M059J (cell line): ENCODE results near the gene PPIH. TPM values are rescaled to one million over a fixed set of nuclear protein-coding genes. Genes with fewer than 3 reads are reported as not detected.
"Not testable (repeated sequence)": the region's sequence is repeated elsewhere in the genome, so short reads cannot be mapped to it uniquely, and the experiment has no call there.

Source experiments
- DNase-seq: peaks from one replicate; pipeline ENCODE4 v3.0.0-alpha.2; 2012; ENCODE audit warnings: low read depth
- total RNA-seq: library from RNA; depleted of rRNA; stranded (reverse); fragments of >200 nt; shearing (Covaris generic); gene quantifications from 2 replicates; pipeline ENCODE4 v1.2.3, GENCODE V29; 2014

The PPIH gene
- total RNA-seq, 1 experiment from 2014 or later = 88.9 TPM

GRCh38 chr1:42682484-42682738 is 24.2 kb downstream of the PPIH start:
- not testable (repeated sequence) for DNase-seq

DNA sequence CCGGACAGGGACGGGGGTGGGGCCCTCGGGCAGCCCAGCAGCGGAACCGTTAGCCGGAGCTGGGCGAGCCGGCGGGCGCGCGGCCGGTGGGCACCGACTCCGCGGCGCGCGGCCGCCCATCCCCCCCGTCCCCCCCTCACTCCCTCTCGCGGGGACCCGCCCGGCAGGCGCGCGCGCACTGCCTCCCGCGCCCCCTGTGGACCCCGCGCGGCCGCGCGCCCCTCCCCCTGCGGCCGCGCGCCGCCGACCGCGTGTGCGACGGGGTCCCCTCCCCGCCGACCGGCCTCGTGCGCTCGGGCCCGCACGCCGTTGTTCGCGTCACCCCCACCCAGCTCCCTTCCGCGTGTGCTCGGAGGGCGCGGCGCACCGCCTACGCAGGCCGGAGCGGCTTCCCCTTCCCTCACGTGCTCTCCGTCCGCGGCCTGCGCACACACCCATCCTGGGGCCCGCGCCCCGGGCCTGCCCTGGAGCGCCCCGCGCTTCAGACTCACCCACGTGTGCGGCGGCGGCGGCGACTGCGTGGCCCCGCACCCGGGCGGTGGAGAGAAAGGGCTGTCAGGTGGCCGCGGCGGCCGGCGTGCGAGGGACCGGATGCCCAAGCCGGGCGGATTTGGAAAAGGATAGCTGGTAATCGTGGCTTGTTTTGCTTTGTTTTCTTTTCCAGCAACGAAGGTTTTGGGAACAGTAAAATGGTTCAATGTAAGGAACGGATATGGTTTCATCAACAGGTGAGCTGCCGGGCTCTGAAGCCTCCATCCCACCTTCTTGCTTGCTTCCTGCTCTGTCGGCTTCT is 24.7 kb downstream of the PPIH start:
- DNase-seq = peak; percentile 58

GRCh38 chr1:42684139-42684538 is 25.9 kb downstream of the PPIH start:
- no peak for DNase-seq

DNA sequence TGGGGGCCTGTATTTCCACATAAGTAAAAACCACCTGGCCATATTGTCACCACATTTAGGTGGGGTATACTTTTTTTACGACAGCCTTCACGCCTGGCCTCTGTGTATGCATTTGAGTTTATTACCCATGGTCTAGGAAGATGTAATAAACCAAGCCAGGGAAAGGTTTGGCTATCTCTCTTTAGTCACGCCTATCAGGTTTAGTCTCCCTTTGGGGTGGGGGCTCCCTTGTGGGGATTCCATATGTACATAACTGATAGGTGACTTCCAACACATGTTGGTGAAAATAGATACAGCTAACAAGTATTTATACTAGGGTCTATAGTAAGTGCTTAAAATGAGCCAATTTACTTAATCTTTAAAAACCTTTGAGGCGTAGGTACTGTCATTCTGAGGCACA is 28.2 kb downstream of the PPIH start:
- DNase-seq = no peak

DNA sequence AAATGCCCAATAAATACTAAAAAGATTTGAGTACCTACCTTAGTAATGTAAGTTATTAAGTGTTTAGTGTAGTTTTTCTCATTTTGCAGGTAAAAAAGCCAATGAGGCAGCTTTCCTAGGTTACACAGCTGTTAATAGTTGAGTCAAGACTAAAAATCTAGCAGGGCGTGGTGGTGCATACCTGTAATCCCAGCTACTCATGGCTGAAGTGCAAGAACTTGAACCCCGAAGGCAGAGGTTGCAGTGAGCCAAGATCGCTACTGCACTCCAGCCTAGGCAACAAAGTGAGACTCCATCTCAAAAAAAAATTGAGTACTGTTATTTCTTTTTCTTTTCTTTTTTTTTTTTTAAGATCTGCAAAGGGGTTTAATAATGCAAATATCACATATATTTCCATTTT is 31.7 kb downstream of the PPIH start:
- no peak for DNase-seq

DNA sequence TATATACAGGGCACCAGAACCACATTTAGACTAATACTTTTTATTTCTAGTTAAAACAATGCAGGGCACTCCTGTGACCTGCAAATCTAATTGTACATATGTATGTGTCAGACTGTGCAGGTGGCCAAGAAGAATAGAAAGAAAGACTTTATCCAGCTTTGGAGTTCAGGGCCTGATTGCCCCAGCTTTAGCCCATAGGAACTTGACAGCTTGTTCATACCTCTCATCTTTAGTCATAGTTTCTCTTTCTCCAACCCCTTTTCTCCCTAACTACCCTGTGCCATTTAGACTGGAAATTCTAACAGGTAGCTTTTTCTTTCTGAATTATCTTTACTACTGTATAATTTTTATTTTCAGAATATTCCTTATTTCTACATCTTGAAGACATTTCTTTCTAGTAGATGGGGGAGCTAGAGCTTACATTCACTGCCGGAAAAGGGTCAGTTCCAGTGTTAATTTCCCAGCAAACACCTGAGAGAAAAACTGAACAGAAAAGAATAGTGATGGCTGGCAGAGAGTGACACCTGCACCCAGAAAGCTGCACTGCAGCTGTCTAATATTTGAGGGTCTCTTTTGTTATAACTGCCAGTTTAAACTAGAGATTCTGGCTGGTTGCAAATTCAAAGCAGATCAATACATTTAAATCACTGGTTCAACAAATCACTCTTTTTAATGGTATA is 32.4 kb downstream of the PPIH start:
- DNase-seq = peak; percentile 9

DNA sequence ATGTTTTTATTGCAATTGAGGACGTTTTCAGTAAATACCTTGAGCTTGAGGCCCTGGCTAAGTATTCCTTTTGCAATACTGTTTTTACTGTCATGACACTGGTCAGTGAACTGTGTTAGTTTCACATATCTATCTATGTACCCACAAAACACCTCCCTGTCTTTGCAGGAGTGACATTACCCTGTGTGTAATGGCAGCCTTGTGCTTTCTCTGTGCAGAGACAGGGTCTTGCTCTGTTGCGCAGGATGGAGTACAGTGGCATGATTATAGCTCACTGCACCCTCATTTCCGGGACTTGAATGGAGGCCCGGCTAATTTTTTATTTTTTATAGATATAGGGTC is 32.9 kb downstream of the PPIH start:
- no peak for DNase-seq

DNA sequence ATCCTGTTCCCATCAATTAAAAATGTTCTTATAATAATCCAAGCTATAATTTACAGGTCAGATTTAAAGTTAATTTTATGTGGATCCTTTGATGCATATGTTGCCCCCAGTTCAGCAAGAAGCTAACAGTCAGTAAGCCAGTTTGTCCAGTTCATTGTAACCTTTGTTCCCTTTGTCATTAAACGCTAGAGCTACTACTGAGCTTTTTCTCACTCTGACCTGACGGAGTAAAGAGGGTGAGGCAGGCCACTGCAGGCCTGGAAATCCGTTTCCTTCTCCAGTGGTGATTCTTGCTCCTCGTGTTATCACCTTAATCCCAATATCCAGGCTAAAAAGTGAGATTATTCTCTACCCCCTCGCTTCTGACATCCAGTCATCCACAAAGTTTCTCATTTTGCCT is 34.2 kb downstream of the PPIH start:
- DNase-seq = no peak

- no peak for DNase-seq
Measured at GRCh38 chr1:42692911-42693310, 34.7 kb downstream of the PPIH start.

GRCh38 chr1:42698081-42698813 is 40.0 kb downstream of the PPIH start:
- no peak for DNase-seq

DNA sequence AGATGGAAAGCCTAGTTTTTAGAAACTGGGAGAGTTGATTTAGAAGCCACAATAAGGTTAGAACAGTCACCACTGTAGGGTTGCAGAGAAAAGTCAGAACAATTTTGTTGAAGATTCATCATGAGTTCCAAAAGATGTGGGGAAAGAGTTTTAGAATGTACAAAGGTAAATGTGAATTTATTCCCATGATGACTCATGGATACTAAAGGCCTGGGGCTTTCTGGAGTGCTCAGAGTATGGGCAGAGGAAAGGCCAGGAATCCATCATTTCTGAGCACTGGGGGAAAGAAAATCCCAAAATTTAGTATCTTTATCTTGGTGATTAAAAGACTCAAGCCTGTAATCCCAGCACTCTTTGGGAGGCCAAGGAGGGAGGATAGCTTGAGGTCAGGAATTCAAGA is 41.8 kb downstream of the PPIH start:
- peak; percentile 48 for DNase-seq

DNA sequence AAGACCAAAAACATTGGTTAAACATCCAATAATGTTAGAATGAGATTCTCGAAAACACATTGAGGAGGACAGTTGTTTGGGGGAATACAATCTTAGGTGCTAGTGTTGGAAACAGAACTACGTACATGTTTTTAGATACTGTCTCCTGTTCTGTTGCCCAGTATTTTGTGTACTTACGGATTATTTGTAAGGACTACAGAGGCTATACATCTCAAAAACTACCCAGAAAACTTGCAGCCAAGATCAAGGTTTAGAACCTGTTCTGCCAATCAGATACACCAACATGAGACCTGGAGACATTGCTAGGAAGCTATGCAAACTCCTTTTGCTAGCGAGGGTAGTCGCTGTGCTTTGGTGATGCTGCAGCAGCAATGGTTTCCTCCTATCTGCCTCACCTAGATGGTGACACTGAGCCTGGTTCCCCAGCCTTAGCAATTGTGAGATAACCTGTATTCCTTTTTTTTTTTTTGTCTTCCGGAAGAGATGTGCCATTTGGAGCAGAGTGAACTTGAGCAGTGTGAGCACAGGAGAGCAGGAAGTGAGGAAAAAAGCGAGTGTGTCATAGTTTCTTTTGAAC is 45.8 kb downstream of the PPIH start:
- DNase-seq = no peak

DNA sequence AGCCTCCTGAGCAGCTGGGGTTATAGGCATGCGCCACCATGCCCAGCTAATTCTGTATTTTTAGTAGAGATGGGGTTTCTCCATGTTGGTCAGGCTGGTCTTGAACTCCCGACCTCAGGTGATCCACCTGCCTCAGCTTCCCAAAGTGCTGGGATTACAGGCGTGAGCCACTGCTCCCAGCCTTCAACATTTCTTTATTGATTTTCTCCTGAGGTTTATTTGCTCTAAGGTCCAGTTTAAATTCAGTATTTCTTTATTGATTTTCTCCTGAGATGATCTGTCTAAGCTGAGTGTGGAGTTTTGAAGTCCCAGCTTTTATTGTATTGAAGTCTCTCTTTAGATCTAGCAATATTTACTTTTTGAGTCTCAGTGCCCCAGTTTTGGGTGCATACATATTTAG is 54.6 kb downstream of the PPIH start:
- DNase-seq = not testable (repeated sequence)

DNA sequence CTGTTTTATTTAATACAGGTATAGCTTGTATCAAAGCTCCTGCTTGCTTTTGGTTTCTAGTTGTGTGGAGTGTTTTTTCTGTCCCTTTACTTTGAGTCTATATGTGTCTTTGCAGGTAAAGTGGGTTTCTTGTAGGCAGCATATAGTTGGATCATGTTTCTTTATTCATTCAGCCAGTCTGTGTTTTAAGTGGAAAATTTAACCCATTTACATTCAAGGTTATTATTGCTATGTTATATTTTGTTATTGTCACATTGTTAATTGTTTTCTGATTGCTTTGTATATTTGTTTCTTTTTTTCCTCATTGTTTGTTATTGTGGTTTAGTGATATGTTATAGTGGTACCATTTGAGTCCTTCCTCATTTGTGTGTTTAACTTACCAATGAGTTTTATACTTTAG is 55.1 kb downstream of the PPIH start:
- no peak for DNase-seq

DNA sequence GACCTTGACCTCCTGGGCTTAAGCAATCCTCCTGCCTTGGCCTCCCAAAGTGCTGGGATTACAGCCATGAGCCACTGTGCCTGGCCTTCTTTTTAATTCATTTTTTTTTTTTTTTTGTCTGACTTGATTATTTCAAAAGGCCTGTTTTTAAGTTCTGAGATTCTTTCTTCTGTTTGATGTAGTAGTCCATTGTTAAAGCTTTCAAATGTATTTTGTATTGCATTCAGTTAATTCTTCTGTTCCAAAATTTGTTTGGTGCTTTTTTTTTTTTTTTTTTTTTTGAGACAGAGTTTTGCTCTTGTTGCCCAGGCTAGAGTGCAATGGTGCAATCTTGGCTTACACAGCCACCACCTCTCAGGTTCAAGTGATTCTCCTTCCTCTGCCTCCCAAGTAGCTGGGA is 56.2 kb downstream of the PPIH start:
- DNase-seq = not testable (repeated sequence)

DNA sequence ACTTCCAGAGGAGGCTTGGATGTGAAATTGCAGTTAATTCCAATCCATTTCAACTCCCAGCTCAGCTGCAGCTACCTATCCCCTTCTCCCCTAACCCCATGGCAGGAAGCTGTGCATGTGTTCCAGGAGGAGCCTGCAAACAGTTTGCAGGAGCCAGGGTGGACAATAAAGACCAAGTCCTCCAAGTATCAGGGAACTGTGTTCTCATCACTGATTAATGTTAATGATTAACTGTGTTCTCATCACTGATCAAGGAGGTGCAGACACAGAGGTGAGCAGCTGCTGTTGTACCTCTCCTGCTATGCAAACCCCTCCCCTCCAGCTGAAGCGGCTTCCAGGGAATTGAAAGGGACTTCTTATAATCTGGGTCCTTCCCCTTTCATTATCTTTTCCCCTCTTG is 62.6 kb downstream of the PPIH start:
- no peak for DNase-seq

GRCh38 chr1:42721926-42722325 is 63.7 kb downstream of the PPIH start:
- DNase-seq = no peak

GRCh38 chr1:42722403-42722802 is 64.2 kb downstream of the PPIH start:
- DNase-seq = not testable (repeated sequence)

DNA sequence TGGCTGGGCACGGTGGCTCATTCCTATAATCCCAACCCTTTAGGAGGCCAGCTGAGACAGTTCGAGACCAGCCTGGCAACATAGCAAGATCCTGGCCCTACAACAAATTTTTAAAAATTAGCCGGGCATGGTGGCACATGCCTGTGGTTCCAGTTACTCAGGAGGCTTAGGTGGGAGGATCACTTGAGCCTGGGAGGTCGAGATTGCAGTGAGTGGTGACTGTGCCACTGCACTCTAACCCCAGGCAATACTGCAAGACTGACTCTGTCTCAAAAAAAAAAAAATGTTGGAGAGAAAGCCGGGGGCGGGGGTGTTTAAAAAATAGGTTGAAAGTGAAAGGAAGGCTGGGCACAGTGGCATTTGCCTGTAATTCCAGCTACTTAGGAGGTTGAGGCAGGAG is 65.3 kb downstream of the PPIH start:
- DNase-seq = peak; percentile 54

DNA sequence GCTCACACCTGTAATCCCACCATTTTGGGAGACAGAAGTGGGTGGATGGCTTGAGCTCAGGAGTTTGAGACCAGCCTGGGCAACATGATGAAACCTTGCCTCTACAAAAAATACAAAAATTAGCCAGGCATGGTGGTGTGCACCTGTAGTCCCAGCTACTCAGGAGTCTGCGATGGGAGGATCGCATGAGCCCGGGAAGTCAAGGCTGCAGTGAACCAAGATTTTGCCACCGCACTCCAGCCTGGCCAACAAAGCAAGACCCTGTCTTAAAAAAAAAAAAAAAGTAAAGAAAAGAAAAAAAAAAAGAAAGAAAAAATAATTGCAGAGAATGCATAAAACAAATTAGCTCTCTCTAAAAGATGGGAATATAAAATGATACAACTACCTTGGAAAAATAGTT is 67.6 kb downstream of the PPIH start:
- not testable (repeated sequence) for DNase-seq
